ENCODE results near the gene NLRP3.
"Not testable (repeated sequence)": the region's sequence is repeated elsewhere in the genome, so short reads cannot be mapped to it uniquely, and the experiment has no call there.

Gene NLRP3

DNA sequence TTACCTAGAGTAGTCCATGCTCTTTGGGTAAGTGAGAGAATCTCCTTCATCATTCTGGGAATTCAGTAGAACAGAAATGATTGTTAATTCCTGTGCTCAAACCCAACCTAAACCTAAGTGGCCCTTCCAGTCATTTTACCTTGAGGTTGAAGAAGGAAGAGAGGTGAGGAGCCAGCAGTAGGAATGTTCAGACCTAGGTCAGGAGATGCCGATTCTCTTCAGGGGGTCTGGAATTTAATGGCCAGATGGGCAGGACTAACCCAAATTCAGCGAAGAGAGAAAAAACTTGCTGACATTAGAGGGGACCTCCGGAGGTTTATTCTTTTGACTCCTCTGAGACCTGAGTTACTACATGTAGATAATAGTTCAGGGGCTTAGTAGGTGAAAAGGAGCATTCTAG is 58.4 kb downstream of the NLRP3 start:
- no peak for DNase-seq

DNA sequence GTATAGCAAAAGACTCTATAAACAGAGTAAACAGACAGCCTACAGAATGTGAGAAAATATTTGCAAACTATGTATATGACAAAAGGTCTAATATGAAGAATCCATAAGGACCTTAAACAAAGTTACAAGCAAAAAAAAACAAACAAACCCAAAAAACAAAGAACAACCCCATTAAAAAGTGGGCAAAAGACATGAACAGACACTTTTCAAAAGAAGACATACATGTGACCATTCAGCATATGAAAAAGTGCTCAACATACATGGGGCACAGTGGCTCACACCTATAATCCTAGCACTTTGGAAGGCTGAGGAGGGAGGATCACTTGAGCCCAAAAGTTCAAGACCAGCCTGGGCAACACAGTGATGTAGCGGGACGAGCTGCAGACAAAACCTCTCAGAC is 59.8 kb downstream of the NLRP3 start:
- no peak for DNase-seq

DNA sequence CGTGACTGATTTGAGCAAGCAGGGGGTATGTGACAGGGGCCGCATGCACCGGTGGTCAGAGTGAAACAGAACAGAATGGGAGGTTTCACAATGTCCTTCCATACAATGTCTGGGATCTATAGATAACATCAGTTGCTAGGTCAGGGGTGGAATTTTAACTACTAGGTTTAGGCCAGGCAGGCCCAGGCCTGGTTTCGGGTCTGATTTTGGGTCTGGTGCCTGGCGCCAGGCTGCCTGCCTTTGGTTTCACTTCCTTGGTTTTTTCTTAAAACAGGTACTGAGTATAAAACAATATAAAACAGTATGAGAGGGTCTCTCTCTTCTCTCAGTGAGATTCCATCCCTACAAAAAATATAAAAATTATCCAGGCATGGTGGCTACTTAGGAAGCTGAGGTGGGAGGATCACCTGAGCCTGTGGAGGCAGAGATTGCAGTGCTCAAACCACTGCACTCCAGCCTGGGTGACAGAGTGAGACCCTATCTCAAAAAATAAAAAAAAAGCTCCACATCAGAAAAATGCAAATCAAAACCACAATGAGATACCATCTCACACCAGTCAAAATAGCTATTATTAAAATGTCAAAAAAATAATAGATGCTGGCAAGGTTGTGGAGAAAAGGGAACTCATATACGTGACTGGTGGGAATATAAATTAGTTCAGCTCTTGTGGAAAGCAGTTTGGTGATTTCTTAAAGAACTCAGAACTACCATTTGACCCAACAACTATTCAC is 60.5 kb downstream of the NLRP3 start:
- DNase-seq: not testable (repeated sequence)

- no peak for DNase-seq
Measured at GRCh38 chr1:247482747-247483146, 66.8 kb downstream of the NLRP3 start.

DNA sequence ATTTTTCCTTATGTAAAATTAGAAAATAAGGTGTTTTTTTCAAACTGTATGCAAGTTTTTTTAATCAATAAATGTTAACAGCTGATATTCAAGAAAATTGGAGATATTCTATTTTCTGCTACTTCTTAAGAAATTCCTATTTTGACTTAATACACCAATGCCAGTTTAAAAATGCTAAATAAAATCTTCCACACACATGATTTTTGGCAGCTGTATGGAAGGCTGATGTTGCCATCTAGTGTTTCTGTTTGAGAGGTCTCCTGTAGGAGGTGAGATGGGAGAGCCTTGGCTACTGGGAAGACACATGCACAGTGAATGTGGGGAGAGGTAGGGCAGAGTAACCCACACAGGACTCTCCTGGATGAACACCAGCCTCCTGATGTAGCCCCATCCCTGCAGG is 71.1 kb downstream of the NLRP3 start:
- DNase-seq: peak; percentile 23

- DNase-seq: no peak
Measured at GRCh38 chr1:247491328-247491727, 75.4 kb downstream of the NLRP3 start.

DNA sequence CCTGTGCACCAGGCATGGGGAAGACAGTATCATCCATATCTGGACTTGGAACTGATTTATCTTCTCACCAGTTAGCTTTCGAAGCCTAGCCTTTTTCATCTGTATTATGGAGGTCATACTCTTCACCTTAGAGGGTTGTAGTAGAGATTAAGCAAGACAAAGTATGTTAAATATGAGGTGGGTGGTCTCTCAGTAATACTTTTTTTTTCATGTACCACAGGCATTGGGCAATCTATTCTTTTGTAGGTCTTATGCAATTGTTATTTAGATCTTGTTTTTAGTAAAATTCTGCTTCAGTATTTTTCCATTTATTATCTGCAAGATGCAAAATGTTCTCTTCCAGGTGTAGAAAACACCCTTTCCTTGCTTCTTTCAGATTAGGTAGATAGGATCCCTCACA is 77.1 kb downstream of the NLRP3 start:
- no peak for DNase-seq

- no peak for DNase-seq
Measured at GRCh38 chr1:247494767-247495166, 78.8 kb downstream of the NLRP3 start.

GRCh38 chr1:247496581-247497285 is 80.8 kb downstream of the NLRP3 start:
- DNase-seq: no peak
